ENCODE measurements around the gene TMCO2.

DNA sequence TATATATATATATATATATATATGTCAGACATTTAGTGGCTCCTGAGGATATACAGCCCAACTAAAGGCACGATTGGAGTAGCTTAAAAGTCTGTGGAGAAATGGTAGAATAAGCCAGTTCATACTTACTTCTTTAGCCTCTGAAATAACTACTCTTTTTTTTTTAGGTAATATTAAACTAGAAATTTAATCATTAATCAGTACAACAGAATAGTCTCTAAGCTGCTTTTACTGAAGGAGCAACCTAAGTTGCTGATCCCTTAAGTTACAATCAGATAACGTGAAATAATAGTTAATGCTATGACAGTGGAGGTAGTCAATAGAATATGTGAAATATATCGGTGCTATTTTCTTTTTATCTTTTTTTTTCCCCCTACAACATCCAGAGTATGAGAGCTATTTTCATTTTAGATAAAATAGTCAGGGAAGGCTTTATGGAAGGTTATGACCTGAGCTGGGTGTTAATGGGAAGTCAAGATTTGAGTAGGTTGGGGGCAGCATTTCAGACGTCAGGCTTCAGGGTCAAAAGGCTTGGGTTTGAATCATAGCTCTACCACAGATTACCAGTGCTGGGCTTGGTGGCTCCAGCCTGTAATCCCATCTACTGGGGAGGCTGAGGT, 25.9 kb downstream of the TMCO2 start:
- TF ChIP-seq EZH2 (IDR thresholded peaks at IDR 0.05; ENCODE audit: borderline replicate concordance, low read length) = no peak
- TF ChIP-seq, protein P1, sequence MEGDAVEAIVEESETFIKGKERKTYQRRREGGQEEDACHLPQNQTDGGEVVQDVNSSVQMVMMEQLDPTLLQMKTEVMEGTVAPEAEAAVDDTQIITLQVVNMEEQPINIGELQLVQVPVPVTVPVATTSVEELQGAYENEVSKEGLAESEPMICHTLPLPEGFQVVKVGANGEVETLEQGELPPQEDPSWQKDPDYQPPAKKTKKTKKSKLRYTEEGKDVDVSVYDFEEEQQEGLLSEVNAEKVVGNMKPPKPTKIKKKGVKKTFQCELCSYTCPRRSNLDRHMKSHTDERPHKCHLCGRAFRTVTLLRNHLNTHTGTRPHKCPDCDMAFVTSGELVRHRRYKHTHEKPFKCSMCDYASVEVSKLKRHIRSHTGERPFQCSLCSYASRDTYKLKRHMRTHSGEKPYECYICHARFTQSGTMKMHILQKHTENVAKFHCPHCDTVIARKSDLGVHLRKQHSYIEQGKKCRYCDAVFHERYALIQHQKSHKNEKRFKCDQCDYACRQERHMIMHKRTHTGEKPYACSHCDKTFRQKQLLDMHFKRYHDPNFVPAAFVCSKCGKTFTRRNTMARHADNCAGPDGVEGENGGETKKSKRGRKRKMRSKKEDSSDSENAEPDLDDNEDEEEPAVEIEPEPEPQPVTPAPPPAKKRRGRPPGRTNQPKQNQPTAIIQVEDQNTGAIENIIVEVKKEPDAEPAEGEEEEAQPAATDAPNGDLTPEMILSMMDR (conservative IDR thresholded peaks at IDR 0.05 in 1 of 2, IDR thresholded peaks at IDR 0.05 in 1 of 2; ENCODE audit: extremely low read depth in 1 of 2, insufficient read depth in 1 of 2, low read depth in 1 of 2, low read length in 2 of 2) = no peak

Data from mammary epithelial cell (primary cell).